GM19468 (cell line): ENCODE measurements around the gene MSH4.
"Not testable (repeated sequence)": the region's sequence is repeated elsewhere in the genome, so short reads cannot be mapped to it uniquely, and the experiment has no call there.

ENCODE experiments used
- ATAC-seq: cut with Tn5 transposase; IDR thresholded peaks from one replicate; pipeline ENCODE4 v1.9.1; 2021; ENCODE audit warnings: mild to moderate bottlenecking, moderate library complexity, moderate number of reproducible peaks; ENCODE audit not compliant: unreplicated experiment; ENCODE audit errors: extremely low read depth

Gene MSH4

GRCh38 chr1:75796376-75797272 lies at the start of gene MSH4:
TSS of gene MSH4 (plus strand) at chr1:75796882. CDS start at chr1:75796986, 104 bp downstream.
- ATAC-seq: no peak

- ATAC-seq: not testable (repeated sequence)
Measured at GRCh38 chr1:75757210-75757609, 39.5 kb upstream of the MSH4 start.

- ATAC-seq: not testable (repeated sequence)
Measured at GRCh38 chr1:75758543-75758942, 38.1 kb upstream of the MSH4 start.

- ATAC-seq: no peak
Measured at GRCh38 chr1:75764057-75764655, 32.5 kb upstream of the MSH4 start.

GRCh38 chr1:75765697-75766355 lies 30.9 kb upstream of the MSH4 start:
- ATAC-seq: no peak

- ATAC-seq: no peak
Measured at GRCh38 chr1:75768016-75768415, 28.7 kb upstream of the MSH4 start.

- no peak for ATAC-seq
Measured at GRCh38 chr1:75770761-75771160, 25.9 kb upstream of the MSH4 start.

GRCh38 chr1:75771978-75772377 lies 24.7 kb upstream of the MSH4 start:
- no peak for ATAC-seq

- not testable (repeated sequence) for ATAC-seq
Measured at GRCh38 chr1:75777812-75778211, 18.9 kb upstream of the MSH4 start.

- ATAC-seq: not testable (repeated sequence)
Measured at GRCh38 chr1:75778694-75779093, 18.0 kb upstream of the MSH4 start.

GRCh38 chr1:75780183-75780582 lies 16.5 kb upstream of the MSH4 start:
- not testable (repeated sequence) for ATAC-seq

- ATAC-seq: not testable (repeated sequence)
Measured at GRCh38 chr1:75783920-75784319, 12.8 kb upstream of the MSH4 start.

- peak; percentile 1 for ATAC-seq
Measured at GRCh38 chr1:75785320-75785982, 11.2 kb upstream of the MSH4 start.

GRCh38 chr1:75785983-75786853 lies 10.5 kb upstream of the MSH4 start, which contains the start of gene RABGGTB:
TSS of gene RABGGTB (plus strand) at chr1:75786256. CDS start at chr1:75786272, 16 bp downstream.
- ATAC-seq: peak; percentile 66

GRCh38 chr1:75786901-75787493 lies 9.7 kb upstream of the MSH4 start:
- ATAC-seq: no peak

GRCh38 chr1:75787524-75787923 lies 9.2 kb upstream of the MSH4 start:
- ATAC-seq: no peak

GRCh38 chr1:75789988-75790387 lies 6.7 kb upstream of the MSH4 start:
- no peak for ATAC-seq

- ATAC-seq: no peak
Measured at GRCh38 chr1:75791022-75791421, 5.7 kb upstream of the MSH4 start.

- no peak for ATAC-seq
Measured at GRCh38 chr1:75792091-75792490, 4.6 kb upstream of the MSH4 start.
